Measurements from ENCODE around the gene JPT1. TPM values are rescaled to one million over a fixed set of nuclear protein-coding genes. Genes with fewer than 3 reads are reported as not detected.

Gene JPT1
- total RNA-seq, 4 donors from 2014 or later = 18.8 to 45.9 (median 31.7) TPM

DNA sequence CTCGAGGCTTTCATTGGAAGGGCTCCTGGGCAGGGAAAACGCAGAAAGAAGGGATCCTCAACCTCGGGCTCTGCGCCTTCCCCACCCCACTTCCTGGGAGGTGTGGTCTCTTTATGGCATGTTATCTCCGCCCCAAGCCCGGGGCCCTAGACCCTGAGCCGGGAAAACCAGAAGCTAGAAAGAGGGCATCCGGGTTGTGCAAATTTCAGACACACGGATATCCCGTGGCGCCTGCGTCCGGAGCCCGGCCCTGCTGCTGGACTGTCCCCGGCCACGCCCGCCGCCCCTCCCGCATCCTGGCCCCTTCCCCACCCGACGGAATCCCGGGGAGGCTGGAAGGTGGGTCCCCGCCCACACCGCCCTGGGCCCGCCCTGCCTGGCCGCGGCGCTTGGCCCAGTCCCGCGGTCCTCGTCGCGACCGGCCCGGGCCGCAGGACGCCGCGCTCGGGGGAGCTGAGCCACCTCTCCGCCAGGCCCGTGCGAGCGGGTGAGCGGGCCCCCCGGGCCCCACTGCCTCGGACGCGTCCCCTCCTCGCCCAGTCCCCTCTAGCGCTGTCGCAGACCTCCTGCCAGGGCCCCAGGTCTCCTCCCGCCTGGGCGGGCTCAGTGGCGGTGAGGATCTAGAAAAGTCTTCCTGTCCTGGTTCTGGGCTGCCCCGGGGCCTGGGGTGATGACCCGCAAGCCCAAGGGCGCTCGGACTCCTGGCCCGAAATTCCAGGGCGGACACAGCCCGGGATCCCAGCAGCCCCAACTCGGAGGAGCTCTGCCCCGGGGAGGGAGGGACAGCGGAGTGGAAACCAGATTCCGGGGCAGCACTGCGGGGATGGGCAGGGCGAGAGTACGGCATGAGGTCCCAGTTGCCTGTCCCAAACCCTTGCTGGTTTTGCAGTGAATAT lies 66.5 kb downstream of the JPT1 start, which contains the start of gene SLC16A5:
TSS of gene SLC16A5 (plus strand) at position 397 of the 896 bp plus-strand sequence. CDS start 5,683 bp downstream, outside the sequence.
- ATAC-seq (ENCODE audit: low FRiP score) = peak; percentile 87
- no peak for DNase-seq (ENCODE audit: low spot score)
- no peak for TF ChIP-seq CTCF (IDR thresholded peaks at IDR 0.05)

DNA sequence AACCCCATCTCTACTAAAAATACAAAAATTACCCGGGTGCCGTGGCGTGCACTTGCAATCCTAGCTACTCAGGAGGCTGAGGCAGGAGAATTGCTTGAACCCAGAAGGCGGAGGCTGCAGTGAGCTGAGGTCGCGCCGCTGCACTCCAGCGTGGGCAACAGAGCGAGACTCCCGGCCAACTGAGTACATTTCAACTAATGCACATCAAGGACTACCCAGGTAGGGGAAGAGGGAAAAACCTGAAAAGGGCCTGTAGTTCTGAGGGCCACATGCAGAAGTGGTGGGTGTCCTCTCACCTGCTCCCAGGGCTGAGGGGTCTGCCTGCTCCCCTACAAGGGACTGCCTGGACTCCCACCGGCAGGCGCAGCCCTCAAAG lies 67.1 kb downstream of the JPT1 start:
- ATAC-seq (ENCODE audit: low FRiP score) = no peak
- no peak for DNase-seq (ENCODE audit: low spot score)
- TF ChIP-seq CTCF (IDR thresholded peaks at IDR 0.05) = no peak

GRCh38 chr17:75086496-75087181 lies 67.7 kb downstream of the JPT1 start:
- no peak for TF ChIP-seq CTCF (IDR thresholded peaks at IDR 0.05)
- no peak for ATAC-seq (ENCODE audit: low FRiP score)
- DNase-seq (ENCODE audit: low spot score) = no peak

Small RNA genes within 50 kb of the gene (small RNA-seq; reads per million reads assigned to genes)
- not detected for gene RF00019

Other genes with a start within 250 kb of the JPT1 start
- not detected for gene USH1G, start 231.3 kb downstream of the JPT1 start, total RNA-seq
- gene OTOP2, start 230.2 kb downstream of the JPT1 start, total RNA-seq = not detected
- gene OTOP3, start 218.6 kb downstream of the JPT1 start, total RNA-seq = not detected
- gene HID1, start 181.8 kb downstream of the JPT1 start, total RNA-seq = 10 to 100 TPM in 1 of 4 donors, 1 to 10 TPM in 3; 4.0 to 24.1 (median 6.1) TPM
- 10 to 100 TPM in 2 of 4 donors, 1 to 10 TPM in 2; 8.5 to 23.2 (median 10.1) TPM for gene CDR2L, start 166.9 kb downstream of the JPT1 start, total RNA-seq
- gene MRPL58, start 141.8 kb downstream of the JPT1 start, total RNA-seq = 10 to 100 TPM; 28.0 to 48.5 (median 42.6) TPM
- gene ATP5PD, start 107.5 kb downstream of the JPT1 start, total RNA-seq = 100 to 1,000 TPM; 159 to 394 (median 233) TPM
- 10 to 100 TPM; 23.6 to 46.1 (median 34.6) TPM for gene KCTD2, start 107.3 kb downstream of the JPT1 start, total RNA-seq
- gene SLC16A5, start 66.6 kb downstream of the JPT1 start, total RNA-seq = 10 to 100 TPM; 12.0 to 22.7 (median 16.4) TPM
- gene ARMC7, start 44.5 kb downstream of the JPT1 start, total RNA-seq = 1 to 10 TPM; 3.1 to 7.7 (median 4.9) TPM
- 100 to 1,000 TPM in 1 of 4 donors, 10 to 100 TPM in 3; 56.0 to 101 (median 68.6) TPM for gene NT5C, start 22.8 kb downstream of the JPT1 start, total RNA-seq
- gene SUMO2, start 28.4 kb upstream of the JPT1 start, total RNA-seq = 10 to 100 TPM; 53.3 to 62.9 (median 60.1) TPM
- 10 to 100 TPM; 17.4 to 51.2 (median 34.8) TPM for gene NUP85, start 51.2 kb upstream of the JPT1 start, total RNA-seq
- gene GGA3, start 107.1 kb upstream of the JPT1 start, total RNA-seq = 10 to 100 TPM; 22.3 to 36.3 (median 30.5) TPM
- gene MRPS7, start 107.4 kb upstream of the JPT1 start, total RNA-seq = 10 to 100 TPM; 27.1 to 48.3 (median 38.4) TPM
- 10 to 100 TPM; 22.9 to 30.3 (median 24.3) TPM for gene MIF4GD, start 116.7 kb upstream of the JPT1 start, total RNA-seq
- 10 to 100 TPM; 14.2 to 30.4 (median 19.5) TPM for gene SLC25A19, start 134.9 kb upstream of the JPT1 start, total RNA-seq